Colonic mucosa (tissue), 4 donors: Measurements from ENCODE around the gene AUH. TPM values are rescaled to one million over a fixed set of nuclear protein-coding genes. Genes with fewer than 3 reads are reported as not detected.
A peak's percentile ranks its signal among the peaks of the same experiment; 100 is the strongest.

Source experiments
- DNase-seq: peaks from one replicate; pipeline ENCODE4 v3.0.0-alpha.2; 2020
- H3K27ac ChIP-seq: fragments of 200-600 bp; one replicate; pipeline ENCODE4 v1.8.0; 2021
- H3K27me3 ChIP-seq: fragments of 200-600 bp; one replicate; pipeline ENCODE4 v1.8.0; 2021
- H3K36me3 ChIP-seq: fragments of 200-600 bp; one replicate; pipeline ENCODE4 v1.8.0; 2021
- H3K4me1 ChIP-seq: fragments of 200-600 bp; one replicate; pipeline ENCODE4 v1.8.0; 2021; ENCODE audit warnings: mild to moderate bottlenecking
- H3K4me3 ChIP-seq: fragments of 200-600 bp; one replicate; pipeline ENCODE4 v1.8.0; 2021
- H3K9ac ChIP-seq, 2 donors: one replicate each; pipeline ENCODE4 v1.7.0; 2013; ENCODE audit warnings: control low read depth in 2 of 2, low read depth in 2 of 2, low read length in 2 of 2
- H3K9me3 ChIP-seq: fragments of 200-600 bp; one replicate; pipeline ENCODE4 v1.8.0; 2021
- CTCF ChIP-seq: fragments of 200-600 bp; IDR thresholded peaks from one replicate; pipeline ENCODE4 v1.8.0; 2022; ENCODE audit warnings: antibody characterized with exemption, mild to moderate bottlenecking
- intact Hi-C: fragments of 100-400 bp; cut with DNase I; formaldehyde crosslinking; loops from one replicate; pipeline ENCODE4 v1.14.1; 2022
- total RNA-seq, 2 donors: library from RNA; stranded (reverse); fragmentation: NEBNext Ultra II Directional in 1 of 2; extraction: Animal tissue kit (Norgen Biotek cat#: 25700) in 1 of 2; gene quantifications; one replicate each; pipeline ENCODE4 v1.2.1, GENCODE V29; 2021
- donor health status: healthy.
- donor health status: DM: no; HTN: no; CAD: no.
- donor health status: DM: no; HTN: no; CAD: no.

The AUH gene
- total RNA-seq, 2 donors from 2014 or later: 21.5 to 47.6 TPM

GRCh38 chr9:91212596-91213243 lies 149.0 kb downstream of the AUH start:
- no peaks in the 10 kb centered on the region for H3K36me3 ChIP-seq
- no peak for TF ChIP-seq CTCF
- no peaks in the 10 kb centered on the region for H3K9me3 ChIP-seq
- H3K4me3 ChIP-seq: no peak overlapping the region
- no peak for DNase-seq
- H3K27me3 ChIP-seq: no peaks in the 10 kb centered on the region
- intact Hi-C loops: no loop called here
- no peaks in the 10 kb centered on the region for H3K4me1 ChIP-seq
- H3K9ac ChIP-seq: peak overlapping the region in 1 of 2 donors; percentile 12
- H3K27ac ChIP-seq: no peak overlapping the region

GRCh38 chr9:91211919-91212318 lies 149.8 kb downstream of the AUH start:
- DNase-seq: no peak
- TF ChIP-seq CTCF: no peak
- peak overlapping the region in 1 of 2 donors; percentile 12 for H3K9ac ChIP-seq
- intact Hi-C loops: no loop called here
- H3K36me3 ChIP-seq: no peaks in the 10 kb centered on the region
- no peaks in the 10 kb centered on the region for H3K27me3 ChIP-seq
- H3K4me1 ChIP-seq: no peaks in the 10 kb centered on the region
- H3K27ac ChIP-seq: no peak overlapping the region
- H3K4me3 ChIP-seq: no peak overlapping the region
- H3K9me3 ChIP-seq: no peaks in the 10 kb centered on the region

- no peaks in the 10 kb centered on the region for H3K27me3 ChIP-seq
- H3K9ac ChIP-seq: no peak overlapping the region
- no peak overlapping the region for H3K4me3 ChIP-seq
- no peaks in the 10 kb centered on the region for H3K36me3 ChIP-seq
- no peak for DNase-seq
- H3K9me3 ChIP-seq: no peaks in the 10 kb centered on the region
- no peaks in the 10 kb centered on the region for H3K4me1 ChIP-seq
- intact Hi-C loops: no loop called here
- TF ChIP-seq CTCF: no peak
- H3K27ac ChIP-seq: no peak overlapping the region
These were observed 150.3 kb downstream of the AUH start for GRCh38 chr9:91211414-91211813.

GRCh38 chr9:91210318-91210717 lies 151.4 kb downstream of the AUH start:
- H3K4me3 ChIP-seq: no peak overlapping the region
- H3K27ac ChIP-seq: no peak overlapping the region
- no peaks in the 10 kb centered on the region for H3K27me3 ChIP-seq
- no peak for TF ChIP-seq CTCF
- DNase-seq: no peak
- intact Hi-C loops: no loop called here
- no peaks in the 10 kb centered on the region for H3K4me1 ChIP-seq
- no peak overlapping the region for H3K9ac ChIP-seq
- H3K9me3 ChIP-seq: no peaks in the 10 kb centered on the region
- H3K36me3 ChIP-seq: no peaks in the 10 kb centered on the region

GRCh38 chr9:91208837-91209236 lies 152.9 kb downstream of the AUH start:
- no peaks in the 10 kb centered on the region for H3K27me3 ChIP-seq
- no peaks in the 10 kb centered on the region for H3K9me3 ChIP-seq
- intact Hi-C loops: no loop called here
- no peak for DNase-seq
- no peaks in the 10 kb centered on the region for H3K36me3 ChIP-seq
- TF ChIP-seq CTCF: no peak
- peak overlapping the region; percentile 42 for H3K27ac ChIP-seq
- no peaks in the 10 kb centered on the region for H3K4me1 ChIP-seq
- no peak overlapping the region for H3K9ac ChIP-seq
- H3K4me3 ChIP-seq: no peak overlapping the region
